Measurements from ENCODE around the gene TMEM39B.
A peak's percentile ranks its signal among the peaks of the same experiment; 100 is the strongest.
"Not testable (repeated sequence)": the region's sequence is repeated elsewhere in the genome, so short reads cannot be mapped to it uniquely, and the experiment has no call there.

TMEM39B gene

DNA sequence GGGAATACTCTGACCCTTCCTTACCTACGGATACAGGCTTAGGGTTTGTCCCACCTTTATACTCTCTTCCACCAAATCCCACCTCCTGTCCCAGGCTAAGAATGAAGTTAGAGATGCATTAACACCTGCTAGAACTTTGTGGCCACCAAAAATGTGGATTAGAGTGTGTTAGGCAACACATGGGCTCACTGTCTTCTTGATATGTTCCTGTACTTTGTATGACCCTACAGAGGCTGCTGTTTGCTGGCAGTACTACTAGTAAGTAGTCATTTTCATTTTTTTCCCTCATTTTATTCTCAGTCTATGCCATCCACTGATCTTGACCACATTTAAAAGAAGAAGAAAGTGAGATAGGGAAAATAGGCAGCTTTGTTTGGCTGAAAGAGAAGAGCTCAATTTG lies 21.0 kb upstream of the TMEM39B start:
- in situ Hi-C loops (cut with HindIII; ENCODE audit: low sequenced_read_pairs) = no loop called here
- H3K4me3 ChIP-seq (ENCODE audit: low read depth, low read length) = no peak overlapping the region
- TF ChIP-seq CTCF (IDR thresholded peaks at IDR 0.05; ENCODE audit: low read depth, low read length, missing control alignments) = no peak
- no peak for DNase-seq (ENCODE audit: low read depth)

GRCh38 chr1:32052887-32053286 lies 19.9 kb upstream of the TMEM39B start:
- no peak overlapping the region for H3K4me3 ChIP-seq (ENCODE audit: low read depth, low read length)
- TF ChIP-seq CTCF (IDR thresholded peaks at IDR 0.05; ENCODE audit: low read depth, low read length, missing control alignments) = no peak
- in situ Hi-C loops (cut with HindIII; ENCODE audit: low sequenced_read_pairs) = no loop called here
- DNase-seq (ENCODE audit: low read depth) = no peak

DNA sequence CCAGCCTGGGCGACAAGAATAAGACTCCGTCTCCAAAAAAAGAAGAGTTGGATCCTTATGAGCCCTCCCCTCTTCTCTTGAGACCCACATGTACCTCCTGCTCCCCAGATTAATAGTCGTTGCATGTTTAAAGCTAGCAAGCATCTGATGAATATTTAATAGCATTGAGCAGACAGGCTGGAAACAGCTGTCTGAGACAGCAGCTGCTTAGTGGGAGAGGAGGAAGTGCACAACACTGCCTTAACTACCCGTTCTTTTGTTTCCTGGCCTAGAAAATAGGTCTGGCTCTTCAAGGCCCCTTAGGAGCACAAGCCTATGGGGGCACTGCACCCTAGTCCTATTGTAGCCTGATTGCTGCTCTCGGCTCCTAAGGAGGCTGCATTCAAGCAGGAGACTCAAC lies 17.3 kb upstream of the TMEM39B start:
- TF ChIP-seq CTCF (IDR thresholded peaks at IDR 0.05; ENCODE audit: low read depth, low read length, missing control alignments) = no peak
- in situ Hi-C loops (cut with HindIII; ENCODE audit: low sequenced_read_pairs) = no loop called here
- no peak for DNase-seq (ENCODE audit: low read depth)
- no peak overlapping the region for H3K4me3 ChIP-seq (ENCODE audit: low read depth, low read length)

GRCh38 chr1:32056598-32056997 lies 16.1 kb upstream of the TMEM39B start:
- DNase-seq (ENCODE audit: low read depth) = no peak
- no peak overlapping the region for H3K4me3 ChIP-seq (ENCODE audit: low read depth, low read length)
- in situ Hi-C loops (cut with HindIII; ENCODE audit: low sequenced_read_pairs) = no loop called here
- no peak for TF ChIP-seq CTCF (IDR thresholded peaks at IDR 0.05; ENCODE audit: low read depth, low read length, missing control alignments)

DNA sequence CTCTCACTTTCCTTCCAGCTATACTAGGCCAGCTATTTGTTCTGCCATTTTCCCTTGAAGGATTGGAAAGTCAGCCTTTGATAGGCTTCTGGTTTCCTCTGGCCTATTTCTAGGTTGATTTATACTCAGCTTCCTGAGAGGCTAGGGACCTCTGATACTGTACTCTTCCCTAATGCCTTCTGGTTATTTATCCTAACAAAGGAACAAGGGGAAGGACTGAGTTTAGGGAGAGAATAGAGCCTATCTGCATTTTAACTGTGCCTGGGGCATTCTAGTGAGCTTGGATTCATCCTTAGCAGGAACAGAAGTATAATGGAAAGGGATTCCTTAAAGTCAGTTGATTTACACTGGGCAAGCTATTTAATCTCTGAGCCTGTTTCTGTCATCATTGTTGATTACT lies 11.8 kb upstream of the TMEM39B start:
- no peak overlapping the region for H3K4me3 ChIP-seq (ENCODE audit: low read depth, low read length)
- no peak for DNase-seq (ENCODE audit: low read depth)
- TF ChIP-seq CTCF (IDR thresholded peaks at IDR 0.05; ENCODE audit: low read depth, low read length, missing control alignments) = no peak
- in situ Hi-C loops (cut with HindIII; ENCODE audit: low sequenced_read_pairs) = no loop called here

- no peak for DNase-seq (ENCODE audit: low read depth)
- no peak overlapping the region for H3K4me3 ChIP-seq (ENCODE audit: low read depth, low read length)
- TF ChIP-seq CTCF (IDR thresholded peaks at IDR 0.05; ENCODE audit: low read depth, low read length, missing control alignments) = no peak
- in situ Hi-C loops (cut with HindIII; ENCODE audit: low sequenced_read_pairs) = no loop called here
Measured at GRCh38 chr1:32062867-32063230, 9.9 kb upstream of the TMEM39B start.

GRCh38 chr1:32063261-32063681 lies 9.5 kb upstream of the TMEM39B start:
- no peak overlapping the region for H3K4me3 ChIP-seq (ENCODE audit: low read depth, low read length)
- DNase-seq (ENCODE audit: low read depth) = peak; percentile 63
- in situ Hi-C loops (cut with HindIII; ENCODE audit: low sequenced_read_pairs) = no loop called here
- peak; percentile 51 for TF ChIP-seq CTCF (IDR thresholded peaks at IDR 0.05; ENCODE audit: low read depth, low read length, missing control alignments)

- H3K4me3 ChIP-seq (ENCODE audit: low read depth, low read length); DNase-seq (ENCODE audit: low read depth); in situ Hi-C loops (cut with HindIII; ENCODE audit: low sequenced_read_pairs): not testable (repeated sequence)
Measured at GRCh38 chr1:32065613-32066488, 6.9 kb upstream of the TMEM39B start.
